Measurements from ENCODE around the gene CCDC172. TPM values are rescaled to one million over a fixed set of nuclear protein-coding genes. Genes with fewer than 3 reads are reported as not detected.

Gene CCDC172
- not detected in 2 replicates for total RNA-seq
- polyA plus RNA-seq, result not detected in 2 replicates

- Histone ChIP-seq H3K27me3 (no peaks in the 10 kb centered on the region), H3K4me3 (no peak within 1 kb of the TSS), H3K27ac (no peak within 1 kb of the TSS), H3K4me1 (ENCODE audit: low read depth) (no peaks in the 10 kb centered on the region), H3K9me3 (ENCODE audit: low read depth) (no peaks in the 10 kb centered on the region), H3K36me3 (no peaks in the 10 kb centered on the region)
- DNase-seq (ENCODE audit: low read depth in 1 of 2, low spot score in 1 of 2), result no peak
- TF ChIP-seq, protein P1, sequence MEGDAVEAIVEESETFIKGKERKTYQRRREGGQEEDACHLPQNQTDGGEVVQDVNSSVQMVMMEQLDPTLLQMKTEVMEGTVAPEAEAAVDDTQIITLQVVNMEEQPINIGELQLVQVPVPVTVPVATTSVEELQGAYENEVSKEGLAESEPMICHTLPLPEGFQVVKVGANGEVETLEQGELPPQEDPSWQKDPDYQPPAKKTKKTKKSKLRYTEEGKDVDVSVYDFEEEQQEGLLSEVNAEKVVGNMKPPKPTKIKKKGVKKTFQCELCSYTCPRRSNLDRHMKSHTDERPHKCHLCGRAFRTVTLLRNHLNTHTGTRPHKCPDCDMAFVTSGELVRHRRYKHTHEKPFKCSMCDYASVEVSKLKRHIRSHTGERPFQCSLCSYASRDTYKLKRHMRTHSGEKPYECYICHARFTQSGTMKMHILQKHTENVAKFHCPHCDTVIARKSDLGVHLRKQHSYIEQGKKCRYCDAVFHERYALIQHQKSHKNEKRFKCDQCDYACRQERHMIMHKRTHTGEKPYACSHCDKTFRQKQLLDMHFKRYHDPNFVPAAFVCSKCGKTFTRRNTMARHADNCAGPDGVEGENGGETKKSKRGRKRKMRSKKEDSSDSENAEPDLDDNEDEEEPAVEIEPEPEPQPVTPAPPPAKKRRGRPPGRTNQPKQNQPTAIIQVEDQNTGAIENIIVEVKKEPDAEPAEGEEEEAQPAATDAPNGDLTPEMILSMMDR (IDR thresholded peaks at IDR 0.05; ENCODE audit: low read depth, low read length), result no peak
Measured at GRCh38 chr10:116324227-116324950, at the start of gene CCDC172. Gene CCDC172 (plus strand): TSS chr10:116324448. CDS start chr10:116325012, 564 bp downstream.

DNA sequence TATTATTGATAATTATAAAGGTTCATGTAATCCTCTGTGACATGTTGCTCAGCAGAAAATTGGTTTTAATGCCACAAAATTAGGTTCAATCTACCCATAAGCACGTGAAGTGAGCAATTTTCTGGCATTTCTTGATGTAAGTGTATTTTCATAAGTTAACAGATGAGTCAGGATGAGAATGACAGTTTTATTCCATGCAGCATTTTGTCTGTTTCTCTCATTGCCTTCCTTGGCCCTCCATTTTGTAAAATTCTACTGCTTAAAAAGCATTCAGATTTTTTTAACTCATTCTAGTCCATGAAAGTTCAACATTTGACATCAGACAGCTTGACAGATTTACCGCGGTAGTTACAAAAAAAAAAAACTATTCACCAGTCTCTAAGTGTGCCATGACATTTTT lies 47.3 kb upstream of the CCDC172 start:
- Histone ChIP-seq H3K36me3 (no peaks in the 10 kb centered on the region), H3K27me3 (peaks cover 65% of the 10 kb centered on the region), H3K27ac (no peak overlapping the region), H3K9me3 (ENCODE audit: low read depth) (no peaks in the 10 kb centered on the region), H3K4me3 (no peak overlapping the region), H3K4me1 (ENCODE audit: low read depth) (no peaks in the 10 kb centered on the region)
- no peak for DNase-seq (ENCODE audit: low read depth in 1 of 2, low spot score in 1 of 2)
- TF ChIP-seq, protein P1 (IDR thresholded peaks at IDR 0.05; ENCODE audit: low read depth, low read length), result no peak

GRCh38 chr10:116278846-116279245 lies 45.4 kb upstream of the CCDC172 start:
- DNase-seq (ENCODE audit: low read depth in 1 of 2, low spot score in 1 of 2), result no peak
- Histone ChIP-seq H3K9me3 (ENCODE audit: low read depth) (no peaks in the 10 kb centered on the region), H3K27me3 (peaks cover 52% of the 10 kb centered on the region), H3K27ac (no peak overlapping the region), H3K36me3 (no peaks in the 10 kb centered on the region), H3K4me3 (no peak overlapping the region), H3K4me1 (ENCODE audit: low read depth) (no peaks in the 10 kb centered on the region)
- TF ChIP-seq, protein P1 (IDR thresholded peaks at IDR 0.05; ENCODE audit: low read depth, low read length), result no peak

DNA sequence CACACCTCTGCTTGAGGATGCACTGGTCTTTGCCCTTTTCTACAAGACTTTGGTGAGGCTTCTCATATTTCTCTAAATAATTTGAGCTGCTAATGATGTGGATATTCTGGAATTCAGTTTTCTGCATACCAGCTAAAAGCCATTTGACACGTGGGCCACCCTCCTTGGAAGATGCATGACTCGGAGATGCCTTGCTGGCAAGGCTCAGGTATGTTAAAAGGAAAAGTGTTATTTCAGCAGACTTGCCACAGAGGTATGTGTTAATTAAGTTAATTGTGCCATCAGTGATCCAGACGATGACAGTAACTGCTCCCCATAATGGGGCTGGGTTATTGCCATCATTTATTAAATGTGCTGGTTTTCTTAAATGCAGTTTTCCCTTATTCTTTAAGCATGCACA lies 42.5 kb upstream of the CCDC172 start:
- Histone ChIP-seq H3K4me1 (ENCODE audit: low read depth) (no peaks in the 10 kb centered on the region), H3K27ac (no peak overlapping the region), H3K36me3 (no peaks in the 10 kb centered on the region), H3K4me3 (no peak overlapping the region), H3K27me3 (peaks cover 23% of the 10 kb centered on the region), H3K9me3 (ENCODE audit: low read depth) (no peaks in the 10 kb centered on the region)
- no peak for DNase-seq (ENCODE audit: low read depth in 1 of 2, low spot score in 1 of 2)
- TF ChIP-seq, protein P1 (IDR thresholded peaks at IDR 0.05; ENCODE audit: low read depth, low read length), result no peak

- TF ChIP-seq, protein P1 (IDR thresholded peaks at IDR 0.05; ENCODE audit: low read depth, low read length), result no peak
- Histone ChIP-seq H3K36me3 (no peaks in the 10 kb centered on the region), H3K27ac (no peak overlapping the region), H3K4me3 (no peak overlapping the region), H3K4me1 (ENCODE audit: low read depth) (no peaks in the 10 kb centered on the region), H3K9me3 (ENCODE audit: low read depth) (no peaks in the 10 kb centered on the region), H3K27me3 (peaks cover 6% of the 10 kb centered on the region)
- DNase-seq (ENCODE audit: low read depth in 1 of 2, low spot score in 1 of 2), result no peak
Measured at GRCh38 chr10:116286626-116287200, 37.5 kb upstream of the CCDC172 start.

All from cardiac muscle cell (in vitro differentiated cells and primary cell).